GM21515 (cell line): ENCODE measurements around the gene BCL2.

Source experiments
- ATAC-seq: cut with Tn5 transposase; IDR thresholded peaks from one replicate; pipeline ENCODE4 v1.9.1; 2021; ENCODE audit not compliant: unreplicated experiment

The BCL2 gene

DNA sequence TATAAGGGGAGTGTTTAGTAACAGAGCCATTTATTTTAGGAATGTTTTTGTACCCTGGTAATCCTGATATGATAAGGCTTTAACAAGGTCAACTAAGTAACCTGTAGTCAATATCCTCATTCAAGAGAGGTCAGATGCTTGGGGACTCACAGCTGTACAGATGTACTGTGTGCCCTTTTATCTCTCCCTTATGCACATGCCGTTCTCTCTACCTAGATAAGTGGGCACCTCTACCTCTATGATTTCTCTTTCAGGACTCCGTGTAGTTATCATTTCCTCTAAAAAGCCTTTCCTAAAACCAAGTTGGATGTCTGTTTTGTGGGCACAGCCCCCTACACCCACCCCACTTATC is 132.4 kb downstream of the BCL2 start:
- ATAC-seq: no peak

- no peak for ATAC-seq
Observed at GRCh38 chr18:63186520-63187222, 132.9 kb downstream of the BCL2 start.

DNA sequence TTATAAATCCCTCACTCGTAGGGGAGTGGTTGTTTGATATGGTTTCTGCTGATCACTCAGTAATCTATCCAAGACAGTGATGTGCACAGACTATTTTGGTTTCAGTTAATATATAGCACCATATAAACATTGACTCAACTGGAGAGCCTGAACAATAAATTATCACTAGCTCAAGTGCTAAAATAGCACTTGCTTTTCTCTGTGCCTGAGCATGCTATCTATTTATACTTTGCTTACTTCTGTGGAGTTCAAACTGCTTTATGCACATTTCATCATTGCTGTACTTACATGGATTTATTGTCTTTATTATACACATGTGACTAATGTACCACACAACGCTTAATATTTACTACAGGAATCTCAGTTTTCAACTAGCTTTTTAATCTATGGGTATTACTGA is 133.6 kb downstream of the BCL2 start:
- ATAC-seq: no peak

DNA sequence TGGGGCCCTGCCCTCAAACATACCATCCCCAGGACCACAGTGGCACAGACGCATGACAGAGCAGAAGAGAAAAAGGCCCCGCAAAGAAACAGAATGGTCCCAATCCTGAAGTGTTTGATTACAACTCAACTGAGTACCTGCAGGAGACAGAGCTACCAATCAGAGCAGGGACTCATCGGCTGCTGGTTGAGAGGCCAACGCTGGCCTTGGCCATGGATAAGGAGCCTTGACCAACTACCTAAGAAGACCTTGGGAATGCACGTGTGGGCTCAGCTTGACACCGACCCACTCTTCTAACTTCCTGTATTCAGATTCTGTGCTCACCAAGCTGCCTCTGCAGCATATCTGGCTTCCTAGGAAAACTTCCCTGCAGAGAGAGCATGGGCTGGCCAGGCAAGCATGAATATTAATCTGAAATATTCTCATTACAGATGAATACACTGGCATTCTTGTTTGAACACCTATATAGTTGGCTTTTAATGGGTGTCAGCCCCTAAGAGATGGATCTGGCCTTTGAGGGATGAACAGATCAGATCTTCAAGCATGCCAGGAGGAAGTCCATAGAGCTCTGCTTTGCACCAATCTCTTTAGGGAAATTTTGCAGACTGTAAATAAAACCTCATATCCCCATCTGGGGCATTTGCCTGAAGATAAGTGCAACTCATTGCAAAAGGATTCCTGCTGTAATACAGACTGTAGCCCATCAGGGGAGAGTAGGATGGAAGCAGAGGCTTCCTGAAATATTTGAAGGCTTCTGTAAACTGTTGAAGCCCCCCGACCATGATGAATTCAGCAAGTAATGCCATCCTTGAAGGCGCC is 135.4 kb downstream of the BCL2 start:
- no peak for ATAC-seq

DNA sequence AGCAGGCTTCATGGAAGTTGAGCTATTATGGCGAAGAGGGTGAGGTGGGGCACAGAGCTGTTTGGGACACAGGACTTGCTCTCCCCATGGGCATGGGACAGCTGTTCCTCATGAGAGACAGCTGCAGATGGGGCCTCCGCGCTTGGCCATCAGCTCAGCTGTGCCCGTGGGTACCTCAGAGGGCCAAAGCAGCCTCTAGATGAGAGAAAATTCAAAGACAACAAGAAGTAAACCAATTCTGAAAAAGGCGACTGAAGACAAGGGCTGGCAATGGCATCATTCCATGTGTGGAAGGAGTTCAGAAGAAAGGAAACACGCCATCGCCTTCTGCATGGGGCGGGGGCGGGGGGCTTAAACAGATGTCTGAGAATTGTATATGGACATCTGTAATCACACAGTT is 136.2 kb downstream of the BCL2 start:
- ATAC-seq: no peak

DNA sequence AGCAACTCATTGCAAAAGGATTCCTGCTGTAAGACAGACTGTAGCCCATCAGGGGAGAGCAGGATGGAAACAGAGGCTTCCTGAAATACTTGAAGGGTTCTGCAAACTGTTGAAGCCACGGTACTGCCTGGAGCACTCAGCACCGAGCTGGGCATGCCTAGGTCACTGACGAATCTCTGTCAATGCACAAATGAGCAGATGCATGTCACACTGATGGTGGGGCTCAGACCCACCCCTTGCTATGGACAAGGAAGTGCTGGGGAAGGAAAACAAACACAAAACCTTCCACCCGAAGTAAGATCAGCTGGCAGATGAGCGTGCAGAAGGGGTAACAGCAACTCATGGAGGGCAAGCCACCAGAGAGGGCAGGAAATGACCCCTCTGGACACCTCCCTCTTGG is 136.7 kb downstream of the BCL2 start:
- peak; percentile 35 for ATAC-seq

DNA sequence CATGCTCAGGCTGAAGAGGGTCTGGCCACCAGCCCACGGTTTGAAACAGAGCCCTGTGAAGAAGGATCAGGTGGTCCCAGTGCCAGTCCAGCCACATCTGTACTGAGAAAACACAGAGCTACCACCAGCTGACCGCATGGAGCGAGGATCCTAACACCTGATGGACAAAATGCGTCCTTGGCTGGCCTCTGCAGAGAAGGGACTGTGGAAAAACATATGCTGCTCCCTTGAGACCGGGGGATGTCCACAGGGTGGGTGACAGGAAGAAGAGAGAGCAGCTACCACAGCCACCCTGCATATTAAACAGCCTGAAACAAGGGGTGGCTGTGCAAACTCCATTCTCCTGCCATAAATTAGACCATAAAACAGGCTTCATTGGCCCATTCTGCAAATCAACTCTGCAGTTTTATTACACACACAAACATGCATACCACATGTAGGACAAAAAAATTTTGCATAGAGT is 137.2 kb downstream of the BCL2 start:
- no peak for ATAC-seq

DNA sequence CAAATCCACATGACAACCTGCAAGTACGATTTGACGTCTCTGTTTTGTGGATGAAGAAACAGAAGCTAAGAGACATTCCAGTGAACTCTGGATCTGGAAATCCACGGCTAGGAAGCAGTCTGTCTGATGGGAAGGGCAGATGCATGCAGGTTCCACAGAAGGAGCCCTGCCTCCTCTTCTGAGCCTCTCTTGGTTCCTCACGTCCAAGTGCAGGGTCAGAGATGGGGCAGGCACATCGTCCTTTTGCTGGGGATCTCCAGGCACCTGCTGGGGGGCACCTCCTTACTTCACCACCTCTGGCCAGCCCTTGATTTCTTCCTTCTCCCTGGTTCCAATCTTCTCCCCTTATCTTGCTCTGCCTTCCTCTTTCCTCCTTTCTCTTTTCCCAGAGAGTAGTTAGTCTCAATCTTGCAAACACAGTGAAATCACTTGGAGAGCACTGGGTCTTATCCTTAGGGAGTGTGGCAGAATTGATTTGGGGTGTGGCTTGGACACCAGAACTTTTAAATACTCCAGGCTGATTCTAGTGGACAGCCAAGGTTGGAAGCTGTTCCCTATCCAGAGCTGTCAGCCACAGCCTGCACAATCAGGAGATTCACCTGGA is 137.8 kb downstream of the BCL2 start:
- no peak for ATAC-seq

DNA sequence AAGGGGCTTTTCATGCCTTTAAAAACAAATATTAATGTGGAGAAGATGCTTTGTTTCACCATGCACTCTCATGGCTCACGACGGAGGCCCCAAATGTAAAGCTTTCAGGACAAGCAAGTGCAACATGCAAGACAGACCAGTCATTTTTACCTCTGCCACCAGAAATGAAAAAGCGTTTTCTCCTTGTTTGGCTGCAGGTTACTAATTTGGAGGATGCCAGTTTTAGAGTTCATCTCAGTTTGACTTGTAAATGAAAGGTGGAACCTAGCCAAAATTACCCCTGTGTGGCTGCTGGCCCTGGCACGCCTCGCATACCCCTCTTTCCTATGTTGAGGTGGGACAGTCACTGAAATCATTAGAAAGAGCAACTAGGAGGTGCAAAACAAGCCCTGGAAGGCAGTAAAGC is 138.6 kb downstream of the BCL2 start:
- ATAC-seq: peak; percentile 39

GRCh38 chr18:63180321-63180720 is 139.2 kb downstream of the BCL2 start:
- ATAC-seq: no peak

- ATAC-seq: no peak
Observed at GRCh38 chr18:63179422-63179821, 140.1 kb downstream of the BCL2 start.

- ATAC-seq: no peak
Observed at GRCh38 chr18:63178971-63179370, 140.6 kb downstream of the BCL2 start.

GRCh38 chr18:63177919-63178821 is 141.4 kb downstream of the BCL2 start:
- ATAC-seq: no peak

DNA sequence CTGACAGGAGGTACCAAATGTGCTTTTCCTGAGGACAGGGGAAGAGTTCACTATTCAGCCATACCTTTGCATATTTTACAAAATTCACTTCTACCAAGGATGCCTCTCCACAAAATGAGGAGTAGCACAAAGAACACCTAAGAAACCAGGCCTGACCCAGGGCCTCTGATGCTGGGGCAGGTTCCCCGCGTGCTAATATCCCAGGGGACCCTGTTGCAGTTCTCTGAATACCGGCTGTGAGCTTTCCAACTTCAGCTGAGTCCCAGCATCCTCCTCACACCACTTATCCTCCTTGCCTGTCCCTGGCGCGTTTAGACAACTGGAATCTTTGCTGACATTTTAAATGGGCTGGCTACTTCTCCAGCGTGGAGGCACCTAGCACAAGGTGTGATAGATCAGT is 142.3 kb downstream of the BCL2 start:
- ATAC-seq: no peak

- ATAC-seq: no peak
Observed at GRCh38 chr18:63175264-63175663, 144.3 kb downstream of the BCL2 start.

GRCh38 chr18:63173983-63174382 is 145.6 kb downstream of the BCL2 start:
- no peak for ATAC-seq

DNA sequence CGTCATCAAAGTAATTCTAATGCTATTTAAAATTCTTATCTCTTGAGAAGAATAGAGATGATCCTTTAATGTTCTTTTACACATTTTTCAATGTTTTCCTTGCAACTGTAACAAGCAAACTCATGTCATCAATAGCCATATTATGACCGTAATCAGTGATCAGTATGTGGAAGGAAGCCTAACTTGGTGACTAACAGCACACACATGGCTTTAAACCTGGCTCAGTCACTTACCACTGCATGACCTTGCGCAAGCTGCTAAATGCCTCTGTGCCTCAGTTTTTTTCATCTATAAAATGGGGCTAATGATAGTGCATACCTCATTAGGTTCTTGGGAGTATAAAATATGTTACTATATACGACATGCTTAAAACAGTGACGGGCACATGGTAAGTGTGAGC is 149.7 kb downstream of the BCL2 start:
- ATAC-seq: no peak

DNA sequence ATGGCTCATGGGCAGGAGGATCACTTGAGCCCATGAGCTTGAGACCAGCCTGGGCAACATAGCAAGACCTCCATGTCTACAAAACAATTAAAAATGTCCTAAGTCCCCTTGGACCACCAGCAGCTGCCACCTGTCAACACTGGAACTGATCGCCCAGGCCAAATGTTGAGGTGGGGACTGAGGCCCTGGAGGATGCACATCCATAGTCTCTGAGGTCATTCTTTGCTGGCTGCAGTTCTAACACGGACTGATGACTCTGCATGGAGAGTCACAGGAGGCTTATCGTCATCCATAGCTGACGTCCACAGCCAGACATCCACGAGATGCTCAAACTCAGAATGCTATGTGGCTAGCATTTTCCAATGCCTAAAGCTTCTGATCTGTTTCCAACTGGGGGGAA is 151.3 kb downstream of the BCL2 start:
- ATAC-seq: no peak

DNA sequence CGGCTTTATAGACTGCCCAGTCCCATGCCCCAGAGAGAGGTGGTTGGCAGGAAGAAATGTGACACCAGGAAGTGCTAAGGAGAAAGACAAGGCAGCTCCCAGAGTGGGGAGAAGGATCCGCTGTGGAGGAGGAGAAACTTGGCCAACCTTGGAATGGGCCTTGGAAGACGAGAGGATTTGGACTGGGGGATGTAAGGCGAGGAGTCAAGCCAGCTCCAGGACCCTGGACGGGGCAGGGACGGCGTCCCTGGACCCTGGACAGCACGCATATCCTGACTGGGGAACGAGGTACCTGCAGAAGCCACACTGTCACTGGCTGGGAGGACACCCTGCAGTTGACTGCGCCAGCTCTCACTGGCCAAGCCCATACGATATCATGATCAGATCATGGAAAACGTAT is 153.4 kb downstream of the BCL2 start:
- ATAC-seq: no peak

DNA sequence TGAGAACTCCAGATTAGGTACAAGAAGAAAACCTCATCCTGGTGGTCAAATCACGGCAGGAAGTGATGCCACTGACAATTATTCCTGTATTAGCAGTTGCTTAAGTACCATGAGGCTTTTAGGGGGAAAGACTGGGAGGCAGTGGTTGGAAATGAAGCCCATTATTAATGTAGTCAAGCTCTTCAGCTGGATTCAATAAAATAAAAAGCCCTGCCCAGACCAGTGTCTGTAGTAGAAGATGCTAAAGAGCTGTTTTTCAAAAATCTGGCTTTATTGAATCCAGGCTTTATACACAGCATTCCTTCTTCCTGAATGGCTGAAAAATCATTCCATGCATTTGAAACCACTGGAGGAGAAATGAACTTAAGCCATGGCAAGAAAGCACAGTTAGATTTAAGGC is 155.2 kb downstream of the BCL2 start:
- ATAC-seq: no peak
